Gastroesophageal sphincter (tissue), 4 donors: ENCODE results near the gene DNAJB8. TPM values are rescaled to one million over a fixed set of nuclear protein-coding genes. Genes with fewer than 3 reads are reported as not detected.

Source experiments
- ATAC-seq: fragments of 150-250 bp; one replicate; pipeline ENCODE4 v1.9.1; 2016; ENCODE audit warnings: mild to moderate bottlenecking, moderate library complexity
- H3K27ac ChIP-seq, 4 donors: fragments of 200-600 bp; sonication (generic) in 3 of 4; 1 replicate in 3 of 4; 2 replicates in 1 of 4; pipeline ENCODE4 v1.5.1; 2016 to 2019
- H3K27me3 ChIP-seq: fragments of 200-600 bp; sonication (generic); one replicate; pipeline ENCODE4 v1.5.1; 2019
- H3K36me3 ChIP-seq, 2 donors: fragments of 200-600 bp; sonication (generic); one replicate each; pipeline ENCODE4 v1.5.1; 2019; ENCODE audit warnings: control low read depth in 1 of 2
- H3K4me1 ChIP-seq, 3 donors: fragments of 200-600 bp; sonication (generic); 1 replicate in 2 of 3; 2 replicates in 1 of 3; pipeline ENCODE4 v1.5.1; 2016 to 2019; ENCODE audit warnings: control low read depth in 2 of 3
- H3K4me3 ChIP-seq, 2 donors: fragments of 200-600 bp; sonication (generic); one replicate each; pipeline ENCODE4 v1.5.1; 2019; ENCODE audit warnings: mild to moderate bottlenecking in 1 of 2, moderate library complexity in 1 of 2
- H3K9me3 ChIP-seq, 3 donors: fragments of 200-600 bp; sonication (generic); one replicate each; pipeline ENCODE4 v1.5.1; 2017 to 2019; ENCODE audit warnings: control low read depth in 2 of 3
- EP300 ChIP-seq: sonication (generic); formaldehyde crosslinking; IDR thresholded peaks from one replicate; pipeline ENCODE4 v1.6.1; 2017; ENCODE audit warnings: antibody characterized with exemption, mild to moderate bottlenecking
- POLR2A ChIP-seq, 2 donors: fragments of 450-650 bp; IDR thresholded peaks; one replicate each; pipeline ENCODE4 v1.6.1; 2017; ENCODE audit warnings: antibody characterized with exemption in 2 of 2, mild to moderate bottlenecking in 2 of 2, moderate library complexity in 1 of 2
- POLR2AphosphoS5 ChIP-seq: sonication (generic); formaldehyde crosslinking; IDR thresholded peaks from one replicate; pipeline ENCODE4 v1.6.1; 2017; ENCODE audit warnings: antibody characterized with exemption
- WGBS, 2 donors: methylation state at CpG; one replicate each; pipeline ENCODE4 v1.1.5; 2018; ENCODE audit warnings: low coverage in 1 of 2; 5-methylcytosine and 5-hydroxymethylcytosine counted together
- total RNA-seq, 4 donors: library from RNA; depleted of rRNA; stranded (reverse); fragments of >200 nt; gene quantifications; one replicate each; pipeline ENCODE4 v1.1.0, GENCODE V29; 2016
- TF ChIP-seq, protein P1 (sequence below), 4 experiments: fragments of 200-600 bp in 2 of 4; fragments of 450-650 bp in 2 of 4; sonication (generic) in 1 of 4; IDR thresholded peaks; one replicate each; pipeline ENCODE4 v1.5.1; 2017 to 2019; ENCODE audit warnings: antibody characterized with exemption in 4 of 4, mild to moderate bottlenecking in 2 of 4, moderate library complexity in 2 of 4

The DNAJB8 gene
- total RNA-seq, 4 donors from 2014 or later, result not detected

GRCh38 chr3:128484404-128485281 is 18.0 kb upstream of the DNAJB8 start:
- H3K27ac ChIP-seq, result peak overlapping the region in 3 of 4 donors; percentile 45 to 63 (median 60)
- peaks cover 0 to 73% (median 35%) of the 10 kb centered on the region in 3 donors for H3K4me1 ChIP-seq
- no peaks in the 10 kb centered on the region for H3K9me3 ChIP-seq
- WGBS, 2 donors, result 17 to 19% methylated on average over 1 to 9 of the region's 16 CpGs
- no peak for TF ChIP-seq POLR2A (IDR thresholded peaks at IDR 0.05)
- no peak for TF ChIP-seq EP300
- no peak for TF ChIP-seq POLR2AphosphoS5
- TF ChIP-seq, protein P1, sequence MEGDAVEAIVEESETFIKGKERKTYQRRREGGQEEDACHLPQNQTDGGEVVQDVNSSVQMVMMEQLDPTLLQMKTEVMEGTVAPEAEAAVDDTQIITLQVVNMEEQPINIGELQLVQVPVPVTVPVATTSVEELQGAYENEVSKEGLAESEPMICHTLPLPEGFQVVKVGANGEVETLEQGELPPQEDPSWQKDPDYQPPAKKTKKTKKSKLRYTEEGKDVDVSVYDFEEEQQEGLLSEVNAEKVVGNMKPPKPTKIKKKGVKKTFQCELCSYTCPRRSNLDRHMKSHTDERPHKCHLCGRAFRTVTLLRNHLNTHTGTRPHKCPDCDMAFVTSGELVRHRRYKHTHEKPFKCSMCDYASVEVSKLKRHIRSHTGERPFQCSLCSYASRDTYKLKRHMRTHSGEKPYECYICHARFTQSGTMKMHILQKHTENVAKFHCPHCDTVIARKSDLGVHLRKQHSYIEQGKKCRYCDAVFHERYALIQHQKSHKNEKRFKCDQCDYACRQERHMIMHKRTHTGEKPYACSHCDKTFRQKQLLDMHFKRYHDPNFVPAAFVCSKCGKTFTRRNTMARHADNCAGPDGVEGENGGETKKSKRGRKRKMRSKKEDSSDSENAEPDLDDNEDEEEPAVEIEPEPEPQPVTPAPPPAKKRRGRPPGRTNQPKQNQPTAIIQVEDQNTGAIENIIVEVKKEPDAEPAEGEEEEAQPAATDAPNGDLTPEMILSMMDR (IDR thresholded peaks at IDR 0.05), result no peak
- no peak for ATAC-seq
- peaks cover 100% of the 10 kb centered on the region for H3K27me3 ChIP-seq
- peak overlapping the region in 1 of 2 donors; percentile 63 for H3K4me3 ChIP-seq
- no peaks in the 10 kb centered on the region for H3K36me3 ChIP-seq

DNA sequence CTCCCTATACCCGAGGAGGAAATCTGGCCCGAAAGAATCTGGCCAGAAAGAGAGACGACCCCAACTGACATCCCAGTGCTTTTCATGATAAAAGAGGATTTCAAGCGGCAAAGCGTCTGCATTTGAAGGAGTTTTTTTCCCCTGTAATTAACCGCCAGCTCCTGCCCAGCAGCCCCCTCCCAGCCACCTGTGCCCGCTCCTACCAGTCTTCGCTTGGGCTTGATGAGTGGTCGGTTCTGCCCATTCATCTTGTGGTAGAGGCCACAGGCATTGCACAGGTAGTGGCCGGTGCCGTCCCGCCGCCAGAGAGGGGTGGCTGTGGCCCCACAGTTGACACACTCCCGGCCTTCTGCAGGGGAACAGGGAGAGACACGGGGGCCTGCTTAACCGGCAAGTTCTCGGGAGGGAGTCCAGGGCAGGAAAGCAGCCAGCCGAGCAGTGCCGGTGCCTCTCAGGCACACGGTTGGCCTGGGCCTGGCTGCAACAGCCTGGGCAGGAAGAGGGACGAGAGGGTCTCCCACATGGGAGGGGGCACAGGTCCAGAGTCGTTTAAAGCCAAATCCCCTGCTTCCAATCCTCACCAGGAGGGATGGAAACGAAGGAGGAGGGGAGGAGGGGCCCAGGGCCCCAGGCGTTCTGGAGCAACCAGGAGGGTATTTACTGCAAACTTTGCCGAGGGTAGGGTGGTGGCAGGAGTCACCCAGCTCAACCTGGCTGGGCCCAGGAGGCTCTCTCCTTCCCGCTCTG is 17.1 kb upstream of the DNAJB8 start:
- Histone ChIP-seq H3K27me3 (peaks cover 100% of the 10 kb centered on the region), H3K4me3 (peak overlapping the region in 1 of 2 donors; percentile 63), H3K36me3 (no peaks in the 10 kb centered on the region), H3K9me3 (no peaks in the 10 kb centered on the region), H3K4me1 (peaks cover 0 to 65% (median 28%) of the 10 kb centered on the region in 3 donors), H3K27ac (peak overlapping the region in 3 of 4 donors; percentile 45 to 63 (median 60))
- 18 to 20% methylated on average over 12 of the region's 26 CpGs for WGBS, 2 donors
- no peak for TF ChIP-seq POLR2AphosphoS5
- TF ChIP-seq, protein P1 (IDR thresholded peaks at IDR 0.05), result no peak
- TF ChIP-seq POLR2A (IDR thresholded peaks at IDR 0.05), result no peak
- TF ChIP-seq EP300, result no peak
- ATAC-seq, result no peak

GRCh38 chr3:128482666-128483656 is 16.3 kb upstream of the DNAJB8 start:
- H3K36me3 ChIP-seq, result no peaks in the 10 kb centered on the region
- H3K4me3 ChIP-seq, result peak overlapping the region in 1 of 2 donors; percentile 63
- H3K9me3 ChIP-seq, result no peaks in the 10 kb centered on the region
- H3K27me3 ChIP-seq, result peaks cover 100% of the 10 kb centered on the region
- peak overlapping the region in 3 of 4 donors; percentile 45 to 63 (median 60) for H3K27ac ChIP-seq
- peak; percentile 42 for ATAC-seq
- H3K4me1 ChIP-seq, result peaks cover 0 to 56% (median 19%) of the 10 kb centered on the region in 3 donors
- no peak for TF ChIP-seq EP300
- TF ChIP-seq POLR2AphosphoS5, result peak; percentile 24
- WGBS, 2 donors, result 5 to 9% methylated on average over 22 to 24 of the region's 33 CpGs

- 0% methylated on average over 3 to 4 of the region's 11 CpGs for whole genome bisulfite sequencing, 2 donors
- H3K27me3 ChIP-seq, result peaks cover 100% of the 10 kb centered on the region
- peaks cover 0 to 48% (median 12%) of the 10 kb centered on the region in 3 donors for H3K4me1 ChIP-seq
- TF ChIP-seq, protein P1 (IDR thresholded peaks at IDR 0.05), result no peak
- TF ChIP-seq POLR2AphosphoS5 (no peak), POLR2A (IDR thresholded peaks at IDR 0.05) (no peak), EP300 (no peak)
- no peaks in the 10 kb centered on the region for H3K9me3 ChIP-seq
- peak overlapping the region in 3 of 4 donors; percentile 2 to 51 (median 48) for H3K27ac ChIP-seq
- H3K4me3 ChIP-seq, result peak overlapping the region in 1 of 2 donors; percentile 11
- ATAC-seq, result no peak
- no peaks in the 10 kb centered on the region for H3K36me3 ChIP-seq
These were observed 15.5 kb upstream of the DNAJB8 start for GRCh38 chr3:128482175-128482574.
